Kidney epithelial cell (primary cell): ENCODE results near the gene SLC8A1. TPM values are rescaled to one million over a fixed set of nuclear protein-coding genes. Genes with fewer than 3 reads are reported as not detected.
A peak's percentile ranks its signal among the peaks of the same experiment; 100 is the strongest.

Experiments
- DNase-seq: peaks from one replicate; pipeline ENCODE4 v3.0.0-alpha.2; 2010; ENCODE audit warnings: low read depth
- H3K27me3 ChIP-seq: 2 replicates; pipeline ENCODE4 v1.6.0; 2011; ENCODE audit warnings: low read length; ENCODE audit not compliant: control insufficient read depth, insufficient read depth
- H3K36me3 ChIP-seq: 2 replicates; pipeline ENCODE4 v1.5.1; 2011; ENCODE audit warnings: low read length; ENCODE audit not compliant: control insufficient read depth, insufficient read depth
- H3K4me3 ChIP-seq: 2 replicates; pipeline ENCODE4 v1.5.1; 2011; ENCODE audit warnings: low read depth, mild to moderate bottlenecking, control low read depth, low read length
- CTCF ChIP-seq: IDR thresholded peaks from 2 replicates; pipeline ENCODE4 v1.5.1; 2011; ENCODE audit warnings: mild to moderate bottlenecking, moderate library complexity, low read length, control low read depth, inconsistent platforms; ENCODE audit not compliant: insufficient read depth, poor library complexity, severe bottlenecking
- total RNA-seq: library from RNA; depleted of rRNA; stranded (reverse); fragments of >200 nt; gene quantifications from 2 replicates; pipeline ENCODE4 v1.2.3, GENCODE V29; 2015

The SLC8A1 gene
- total RNA-seq, 1 donor from 2014 or later = 3.2 TPM

GRCh38 chr2:40370007-40370395, 81.9 kb downstream of the SLC8A1 start:
- H3K36me3 ChIP-seq = no peaks in the 10 kb centered on the region

GRCh38 chr2:40369267-40370006, 82.5 kb downstream of the SLC8A1 start:
- Histone ChIP-seq H3K27me3 (no peaks in the 10 kb centered on the region), H3K36me3 (no peaks in the 10 kb centered on the region), H3K4me3 (no peak overlapping the region)
- TF ChIP-seq CTCF = no peak
- DNase-seq = no peak

More at GRCh38 chr2:40370007-40370395, 81.9 kb downstream of the SLC8A1 start:
- DNase-seq = no peak
- TF ChIP-seq CTCF = no peak
- Histone ChIP-seq H3K4me3 (no peak overlapping the region), H3K27me3 (no peaks in the 10 kb centered on the region)

- H3K36me3 ChIP-seq = no peaks in the 10 kb centered on the region
- H3K27me3 ChIP-seq = no peaks in the 10 kb centered on the region
- TF ChIP-seq CTCF = no peak
- no peak for DNase-seq
- H3K4me3 ChIP-seq = no peak overlapping the region
These were observed 84.2 kb downstream of the SLC8A1 start for GRCh38 chr2:40367652-40368051.

GRCh38 chr2:40367032-40367431, 84.9 kb downstream of the SLC8A1 start:
- no peak for DNase-seq
- H3K27me3 ChIP-seq = no peaks in the 10 kb centered on the region
- no peaks in the 10 kb centered on the region for H3K36me3 ChIP-seq
- H3K4me3 ChIP-seq = no peak overlapping the region
- no peak for TF ChIP-seq CTCF

- H3K36me3 ChIP-seq = no peaks in the 10 kb centered on the region
- no peak overlapping the region for H3K4me3 ChIP-seq
- no peak for DNase-seq
- TF ChIP-seq CTCF = no peak
- no peaks in the 10 kb centered on the region for H3K27me3 ChIP-seq
These were observed 87.6 kb downstream of the SLC8A1 start for GRCh38 chr2:40364151-40364874.

- no peaks in the 10 kb centered on the region for H3K36me3 ChIP-seq
- peak; percentile 43 for DNase-seq
- no peak overlapping the region for H3K4me3 ChIP-seq
- H3K27me3 ChIP-seq = no peaks in the 10 kb centered on the region
- no peak for TF ChIP-seq CTCF
These were observed 88.3 kb downstream of the SLC8A1 start for GRCh38 chr2:40363631-40364030.
